Spleen (tissue), 7 donors: ENCODE results near the gene ZBP1.

Source experiments
- POLR2AphosphoS5 ChIP-seq, 3 donors: sonication (generic); formaldehyde crosslinking; IDR thresholded peaks; one replicate each; pipeline ENCODE4 v1.5.1; 2017; ENCODE audit warnings: antibody characterized with exemption in 3 of 3
- TF ChIP-seq, protein P1 (sequence below), 11 experiments: fragments of 200-600 bp in 7 of 11; fragments of 450-650 bp in 4 of 11; sonication (generic) in 4 of 11; IDR thresholded peaks in 8 of 11; conservative IDR thresholded peaks in 3 of 11; 1 replicate in 7 of 11; 2 replicates in 4 of 11; pipeline versions ENCODE4 v1.4.0 to v1.8.0; 2016 to 2021; ENCODE audit warnings: antibody characterized with exemption in 11 of 11, inconsistent platforms in 4 of 11, mild to moderate bottlenecking in 1 of 11
- donor health status: DM: no; HTN: no; CAD: no; lungs with moderate emphysema.
- donor health status: DM: no; HTN: no; CAD: no.
- donor health status: DM: no; HTN: no; CAD: no.

DNA sequence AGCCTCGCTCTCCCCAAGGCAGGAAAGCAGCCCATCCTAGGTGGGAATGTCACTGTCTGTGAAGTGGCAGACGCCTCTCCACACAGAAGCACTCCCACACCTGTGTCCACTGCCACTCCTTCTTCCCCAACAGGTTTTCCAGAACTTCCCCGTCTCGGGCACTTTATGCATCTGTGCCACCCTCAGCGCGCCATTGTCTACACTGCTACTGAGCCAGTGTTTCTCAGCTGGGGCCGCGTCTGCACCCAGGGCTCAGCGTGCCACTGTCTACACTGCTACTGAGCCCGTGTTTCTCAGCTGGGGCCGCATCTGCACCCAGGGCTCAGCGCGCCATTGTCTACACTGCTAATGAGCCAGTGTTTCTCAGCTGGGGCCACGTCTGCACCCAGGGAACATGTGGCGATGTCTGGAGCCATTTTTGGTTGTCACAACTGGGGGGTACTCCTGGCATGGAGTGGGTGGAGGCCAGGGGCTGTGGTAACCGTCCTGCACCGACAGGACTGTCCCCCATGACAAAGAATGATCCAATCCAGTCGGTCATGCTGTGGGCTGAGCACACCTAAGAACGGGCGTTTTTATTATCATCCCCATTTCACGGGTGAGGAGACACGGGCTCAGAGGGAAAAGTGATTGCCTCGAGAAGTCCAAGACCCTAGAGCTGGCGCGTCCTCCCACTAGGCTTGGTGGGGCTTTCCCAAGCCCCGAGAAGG is 41.7 kb upstream of the ZBP1 start:
- TF ChIP-seq, protein P1, sequence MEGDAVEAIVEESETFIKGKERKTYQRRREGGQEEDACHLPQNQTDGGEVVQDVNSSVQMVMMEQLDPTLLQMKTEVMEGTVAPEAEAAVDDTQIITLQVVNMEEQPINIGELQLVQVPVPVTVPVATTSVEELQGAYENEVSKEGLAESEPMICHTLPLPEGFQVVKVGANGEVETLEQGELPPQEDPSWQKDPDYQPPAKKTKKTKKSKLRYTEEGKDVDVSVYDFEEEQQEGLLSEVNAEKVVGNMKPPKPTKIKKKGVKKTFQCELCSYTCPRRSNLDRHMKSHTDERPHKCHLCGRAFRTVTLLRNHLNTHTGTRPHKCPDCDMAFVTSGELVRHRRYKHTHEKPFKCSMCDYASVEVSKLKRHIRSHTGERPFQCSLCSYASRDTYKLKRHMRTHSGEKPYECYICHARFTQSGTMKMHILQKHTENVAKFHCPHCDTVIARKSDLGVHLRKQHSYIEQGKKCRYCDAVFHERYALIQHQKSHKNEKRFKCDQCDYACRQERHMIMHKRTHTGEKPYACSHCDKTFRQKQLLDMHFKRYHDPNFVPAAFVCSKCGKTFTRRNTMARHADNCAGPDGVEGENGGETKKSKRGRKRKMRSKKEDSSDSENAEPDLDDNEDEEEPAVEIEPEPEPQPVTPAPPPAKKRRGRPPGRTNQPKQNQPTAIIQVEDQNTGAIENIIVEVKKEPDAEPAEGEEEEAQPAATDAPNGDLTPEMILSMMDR (IDR thresholded peaks at IDR 0.05 in 8 of 11, conservative IDR thresholded peaks at IDR 0.05 in 3 of 11) = no peak
- TF ChIP-seq POLR2AphosphoS5 (IDR thresholded peaks at IDR 0.05) = no peak
